ENCODE results near the gene KDM8. TPM values are rescaled to one million over a fixed set of nuclear protein-coding genes. Genes with fewer than 3 reads are reported as not detected.

KDM8 gene
- total RNA-seq, 1 experiment from 2014 or later, result 5.0 TPM

- Histone ChIP-seq H3K4me3 (ENCODE audit: low read length) (no peak overlapping the region), H4K20me1 (ENCODE audit: low read length) (no peaks in the 10 kb centered on the region), H3K79me2 (ENCODE audit: low read length) (peaks cover 10% of the 10 kb centered on the region), H3K36me3 (ENCODE audit: low read depth, low read length) (no peaks in the 10 kb centered on the region), H3F3A (ENCODE audit: low read length, unreplicated experiment) (no peaks in the 10 kb centered on the region), H3K27ac (ENCODE audit: low read length) (no peak overlapping the region), H3K27me3 (ENCODE audit: low read length) (no peaks in the 10 kb centered on the region), H3K4me1 (ENCODE audit: insufficient read depth, low read length) (peaks cover 39% of the 10 kb centered on the region), H2AFZ (ENCODE audit: low read length) (no peak overlapping the region), H3K9me2 (replicated peaks; ENCODE audit: low read length) (no peaks in the 10 kb centered on the region), H3K9ac (ENCODE audit: low read length) (no peak overlapping the region), H3K9me3 (ENCODE audit: low read length) (no peaks in the 10 kb centered on the region), H3K4me2 (ENCODE audit: low read length) (no peak overlapping the region)
- ChIA-PET POLR2A (ENCODE audit: unreplicated experiment) (no interaction called here), CTCF (no interaction called here)
- BruUV-seq (replicated peaks), result no TSS peak
- intact Hi-C loops (cut with micrococcal nuclease), result no loop called here
- DNase-seq (no peak), ATAC-seq (no peak)
- TF ChIP-seq CTCF (conservative IDR thresholded peaks at IDR 0.05; ENCODE audit: low read depth, low read length) (no peak), EZH2phosphoT487 (IDR thresholded peaks at IDR 0.05; ENCODE audit: borderline replicate concordance, low read length) (no peak), EZH2 (IDR thresholded peaks at IDR 0.05; ENCODE audit: low read length, unreplicated experiment) (no peak)
These were observed 53.5 kb downstream of the KDM8 start for GRCh38 chr16:27256861-27257260.

- DNase-seq (no peak), ATAC-seq (no peak)
- no peak overlapping the region for H3K4me2 ChIP-seq (ENCODE audit: low read length)
- no peaks in the 10 kb centered on the region for H3K9me3 ChIP-seq (ENCODE audit: low read length)
- no TSS peak for BruUV-seq (replicated peaks)
- H3K9me2 ChIP-seq (replicated peaks; ENCODE audit: low read length), result no peaks in the 10 kb centered on the region
- no peak overlapping the region for H3K27ac ChIP-seq (ENCODE audit: low read length)
- no peaks in the 10 kb centered on the region for H3K36me3 ChIP-seq (ENCODE audit: low read depth, low read length)
- no peaks in the 10 kb centered on the region for H3K27me3 ChIP-seq (ENCODE audit: low read length)
- TF ChIP-seq EZH2phosphoT487 (IDR thresholded peaks at IDR 0.05; ENCODE audit: borderline replicate concordance, low read length) (no peak), EZH2 (IDR thresholded peaks at IDR 0.05; ENCODE audit: low read length, unreplicated experiment) (no peak), CTCF (conservative IDR thresholded peaks at IDR 0.05; ENCODE audit: low read depth, low read length) (no peak)
- no peaks in the 10 kb centered on the region for H3F3A ChIP-seq (ENCODE audit: low read length, unreplicated experiment)
- peaks cover 36% of the 10 kb centered on the region for H3K4me1 ChIP-seq (ENCODE audit: insufficient read depth, low read length)
- peaks cover 13% of the 10 kb centered on the region for H3K79me2 ChIP-seq (ENCODE audit: low read length)
- H2AFZ ChIP-seq (ENCODE audit: low read length), result no peak overlapping the region
- ChIA-PET CTCF (no interaction called here), POLR2A (ENCODE audit: unreplicated experiment) (no interaction called here)
- intact Hi-C loops (cut with micrococcal nuclease), result no loop called here
- no peaks in the 10 kb centered on the region for H4K20me1 ChIP-seq (ENCODE audit: low read length)
- no peak overlapping the region for H3K4me3 ChIP-seq (ENCODE audit: low read length)
- no peak overlapping the region for H3K9ac ChIP-seq (ENCODE audit: low read length)
These were observed 53.9 kb downstream of the KDM8 start for GRCh38 chr16:27257271-27257670.

GRCh38 chr16:27258241-27258734, 55.0 kb downstream of the KDM8 start:
- Histone ChIP-seq H3K4me3 (ENCODE audit: low read length) (no peak overlapping the region), H3K9me3 (ENCODE audit: low read length) (no peaks in the 10 kb centered on the region), H3K9me2 (replicated peaks; ENCODE audit: low read length) (no peaks in the 10 kb centered on the region), H3K27me3 (ENCODE audit: low read length) (no peaks in the 10 kb centered on the region), H3K27ac (ENCODE audit: low read length) (peak overlapping the region; percentile 23), H2AFZ (ENCODE audit: low read length) (no peak overlapping the region), H3K4me2 (ENCODE audit: low read length) (no peak overlapping the region), H3K79me2 (ENCODE audit: low read length) (peaks cover 15% of the 10 kb centered on the region), H3F3A (ENCODE audit: low read length, unreplicated experiment) (no peaks in the 10 kb centered on the region), H3K36me3 (ENCODE audit: low read depth, low read length) (no peaks in the 10 kb centered on the region), H3K9ac (ENCODE audit: low read length) (no peak overlapping the region), H4K20me1 (ENCODE audit: low read length) (no peaks in the 10 kb centered on the region), H3K4me1 (ENCODE audit: insufficient read depth, low read length) (peaks cover 34% of the 10 kb centered on the region)
- intact Hi-C loops (cut with micrococcal nuclease), result no loop called here
- POLR2A ChIA-PET (ENCODE audit: unreplicated experiment), result no interaction called here
- ATAC-seq (peak; percentile 71), DNase-seq (peak; percentile 54)
- CTCF ChIA-PET, result interaction anchor here (0.6 kb wide), 1 partner anchor 148 kb away, joined by 4 read pairs; no protein-coding TSS in a partner anchor
- TF ChIP-seq CTCF (conservative IDR thresholded peaks at IDR 0.05; ENCODE audit: low read depth, low read length) (no peak), EZH2 (IDR thresholded peaks at IDR 0.05; ENCODE audit: low read length, unreplicated experiment) (no peak), EZH2phosphoT487 (IDR thresholded peaks at IDR 0.05; ENCODE audit: borderline replicate concordance, low read length) (no peak)
- no TSS peak for BruUV-seq (replicated peaks)
